Uterus (tissue), 2 donors: ENCODE data around the gene RPL41.
A peak's percentile ranks its signal among the peaks of the same experiment; 100 is the strongest.

Experiments
- CTCF ChIP-seq, 4 experiments: fragments of 200-600 bp in 2 of 4; fragments of 450-650 bp in 2 of 4; sonication (generic) in 2 of 4; IDR thresholded peaks; one replicate each; pipeline ENCODE4 v1.5.1; 2016 to 2019; ENCODE audit warnings: antibody characterized with exemption in 4 of 4, mild to moderate bottlenecking in 2 of 4, moderate library complexity in 1 of 4
- POLR2A ChIP-seq, 2 donors: fragments of 450-650 bp; IDR thresholded peaks; one replicate each; pipeline ENCODE4 v1.6.1; 2016; ENCODE audit warnings: antibody characterized with exemption in 2 of 2, mild to moderate bottlenecking in 1 of 2, moderate library complexity in 1 of 2

- peak; percentile 95 for TF ChIP-seq POLR2A (IDR thresholded peaks at IDR 0.05)
- peak; percentile 48 to 77 (median 64) for TF ChIP-seq CTCF (IDR thresholded peaks at IDR 0.05)
These were observed 1.6 kb downstream of the RPL41 start, which contains the start of gene ZC3H10 for GRCh38 chr12:56117778-56118687.
